ENCODE results near the gene HACE1.
"Not testable (repeated sequence)": the region's sequence is repeated elsewhere in the genome, so short reads cannot be mapped to it uniquely, and the experiment has no call there.

The HACE1 gene

DNA sequence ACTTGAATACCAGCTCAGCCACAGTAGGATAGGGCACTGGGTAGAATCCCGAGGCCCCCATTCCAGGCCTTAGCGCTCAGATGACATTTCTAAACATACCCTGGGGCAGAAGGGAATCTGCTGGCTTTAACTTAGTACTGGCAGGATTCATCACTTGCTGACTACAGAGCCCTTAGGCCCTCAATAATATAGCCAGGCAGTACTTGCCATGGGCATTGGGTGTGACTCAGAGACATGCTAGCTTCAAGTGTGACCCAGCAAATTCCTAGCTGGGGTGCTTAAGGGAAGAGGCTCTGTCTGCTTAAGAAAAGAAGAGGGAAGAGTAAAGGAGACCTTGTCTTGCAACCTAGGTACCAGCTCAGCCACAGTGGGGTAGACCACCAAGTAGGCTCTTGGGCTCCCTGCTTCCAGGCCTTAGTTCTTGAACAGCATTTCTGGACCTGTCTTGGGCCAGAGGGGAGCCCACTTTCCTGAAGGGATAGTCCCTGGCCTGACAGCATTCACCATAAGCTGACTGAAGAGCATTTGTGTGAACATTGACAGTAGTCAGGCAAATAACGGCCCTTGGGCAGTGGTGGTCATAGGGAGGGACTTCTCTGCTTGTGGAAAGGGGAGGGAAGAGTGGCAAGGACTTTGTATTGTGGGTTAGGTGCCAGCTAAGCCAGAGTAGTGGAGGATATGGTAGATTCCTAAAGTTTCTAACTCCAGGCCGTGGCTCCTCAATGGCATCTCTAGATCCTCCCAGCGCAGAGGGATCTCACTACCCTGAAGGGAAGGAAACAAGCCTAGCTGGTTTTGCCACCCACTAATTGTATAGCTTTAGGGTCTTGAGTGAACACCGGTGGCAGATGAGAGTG is 48.5 kb upstream of the HACE1 start (continued):
- TF ChIP-seq, protein P1, sequence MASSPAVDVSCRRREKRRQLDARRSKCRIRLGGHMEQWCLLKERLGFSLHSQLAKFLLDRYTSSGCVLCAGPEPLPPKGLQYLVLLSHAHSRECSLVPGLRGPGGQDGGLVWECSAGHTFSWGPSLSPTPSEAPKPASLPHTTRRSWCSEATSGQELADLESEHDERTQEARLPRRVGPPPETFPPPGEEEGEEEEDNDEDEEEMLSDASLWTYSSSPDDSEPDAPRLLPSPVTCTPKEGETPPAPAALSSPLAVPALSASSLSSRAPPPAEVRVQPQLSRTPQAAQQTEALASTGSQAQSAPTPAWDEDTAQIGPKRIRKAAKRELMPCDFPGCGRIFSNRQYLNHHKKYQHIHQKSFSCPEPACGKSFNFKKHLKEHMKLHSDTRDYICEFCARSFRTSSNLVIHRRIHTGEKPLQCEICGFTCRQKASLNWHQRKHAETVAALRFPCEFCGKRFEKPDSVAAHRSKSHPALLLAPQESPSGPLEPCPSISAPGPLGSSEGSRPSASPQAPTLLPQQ (tag by site-specific recombination; IDR thresholded peaks at IDR 0.05): no peak

DNA sequence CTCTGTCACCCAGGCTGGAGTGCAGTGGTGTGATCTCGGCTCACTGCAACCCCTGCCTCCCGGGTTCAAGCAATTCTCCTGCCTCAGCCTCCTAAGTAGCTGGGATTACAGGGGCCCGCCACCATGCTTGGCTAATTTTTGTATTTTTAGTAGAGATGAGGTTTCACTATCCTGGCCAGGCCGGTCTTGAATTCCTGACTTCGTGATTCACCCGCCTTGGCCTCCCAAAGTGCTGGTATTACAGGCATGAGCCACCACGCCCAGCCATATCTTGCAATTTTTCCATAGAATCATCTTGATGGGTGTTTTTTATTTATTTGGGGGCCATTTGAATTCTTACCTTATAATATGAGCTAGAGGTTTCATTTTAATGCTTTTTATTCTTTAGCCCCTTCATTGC is 39.2 kb upstream of the HACE1 start:
- POLR2A ChIA-PET; H3K4me3 ChIP-seq (ENCODE audit: low read depth, low read length); H3K9me3 ChIP-seq (ENCODE audit: control insufficient read depth, insufficient read depth, low read depth, low read length); H3K27ac ChIP-seq (ENCODE audit: extremely low read depth, low read depth, low read length); H3K36me3 ChIP-seq (ENCODE audit: control insufficient read depth in 2 of 2, insufficient read depth in 1 of 2, low read length in 2 of 2); H3K4me1 ChIP-seq (ENCODE audit: control insufficient read depth, insufficient read depth, low read length): not testable (repeated sequence)
- CTCF ChIA-PET: interaction anchor here (0.6 to 2.8 kb wide), 3 partner anchors 87 to 179 kb away, joined by 4 to 12 read pairs (median 4); no protein-coding TSS in a partner anchor

DNA sequence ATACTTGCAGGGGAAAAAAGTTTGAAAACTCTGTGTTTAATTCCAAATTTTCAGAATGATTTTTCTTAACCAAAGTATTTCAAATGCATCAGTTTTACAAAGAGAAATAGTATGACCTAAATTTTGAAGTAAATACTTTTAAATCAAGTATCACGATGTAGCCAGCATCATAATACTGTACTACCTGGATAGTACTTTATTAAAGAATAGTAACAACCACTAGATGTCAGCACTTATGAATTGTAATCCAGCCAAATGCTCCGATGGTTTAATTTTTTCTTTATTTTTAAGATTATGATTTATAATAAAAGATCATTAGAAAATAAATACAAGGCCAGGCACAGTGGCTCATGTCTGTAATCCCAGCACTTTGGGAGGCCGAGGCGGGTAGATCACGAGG is 37.2 kb upstream of the HACE1 start:
- TF ChIP-seq FEZF1 (tag by site-specific recombination; IDR thresholded peaks at IDR 0.05) (no peak), MYNN (tag by site-specific recombination; IDR thresholded peaks at IDR 0.05; ENCODE audit: borderline replicate concordance) (no peak), ZNF404 (tag by site-specific recombination; IDR thresholded peaks at IDR 0.05) (no peak), ZNF354C (tag by site-specific recombination; IDR thresholded peaks at IDR 0.05; ENCODE audit: borderline replicate concordance, low read depth) (no peak), SCRT2 (tag by site-specific recombination; IDR thresholded peaks at IDR 0.05) (no peak), ZBTB8A (tag by site-specific recombination; IDR thresholded peaks at IDR 0.05) (no peak), ZNF510 (tag by site-specific recombination; IDR thresholded peaks at IDR 0.05; ENCODE audit: insufficient replicate concordance) (no peak), ZNF558 (tag by site-specific recombination; IDR thresholded peaks at IDR 0.05) (no peak), ZNF747 (tag by site-specific recombination; IDR thresholded peaks at IDR 0.05) (no peak)
- TF ChIP-seq, protein P2, sequence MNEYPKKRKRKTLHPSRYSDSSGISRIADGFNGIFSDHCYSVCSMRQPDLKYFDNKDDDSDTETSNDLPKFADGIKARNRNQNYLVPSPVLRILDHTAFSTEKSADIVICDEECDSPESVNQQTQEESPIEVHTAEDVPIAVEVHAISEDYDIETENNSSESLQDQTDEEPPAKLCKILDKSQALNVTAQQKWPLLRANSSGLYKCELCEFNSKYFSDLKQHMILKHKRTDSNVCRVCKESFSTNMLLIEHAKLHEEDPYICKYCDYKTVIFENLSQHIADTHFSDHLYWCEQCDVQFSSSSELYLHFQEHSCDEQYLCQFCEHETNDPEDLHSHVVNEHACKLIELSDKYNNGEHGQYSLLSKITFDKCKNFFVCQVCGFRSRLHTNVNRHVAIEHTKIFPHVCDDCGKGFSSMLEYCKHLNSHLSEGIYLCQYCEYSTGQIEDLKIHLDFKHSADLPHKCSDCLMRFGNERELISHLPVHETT (tag by site-specific recombination; IDR thresholded peaks at IDR 0.05): no peak
- TF ChIP-seq, protein P3, sequence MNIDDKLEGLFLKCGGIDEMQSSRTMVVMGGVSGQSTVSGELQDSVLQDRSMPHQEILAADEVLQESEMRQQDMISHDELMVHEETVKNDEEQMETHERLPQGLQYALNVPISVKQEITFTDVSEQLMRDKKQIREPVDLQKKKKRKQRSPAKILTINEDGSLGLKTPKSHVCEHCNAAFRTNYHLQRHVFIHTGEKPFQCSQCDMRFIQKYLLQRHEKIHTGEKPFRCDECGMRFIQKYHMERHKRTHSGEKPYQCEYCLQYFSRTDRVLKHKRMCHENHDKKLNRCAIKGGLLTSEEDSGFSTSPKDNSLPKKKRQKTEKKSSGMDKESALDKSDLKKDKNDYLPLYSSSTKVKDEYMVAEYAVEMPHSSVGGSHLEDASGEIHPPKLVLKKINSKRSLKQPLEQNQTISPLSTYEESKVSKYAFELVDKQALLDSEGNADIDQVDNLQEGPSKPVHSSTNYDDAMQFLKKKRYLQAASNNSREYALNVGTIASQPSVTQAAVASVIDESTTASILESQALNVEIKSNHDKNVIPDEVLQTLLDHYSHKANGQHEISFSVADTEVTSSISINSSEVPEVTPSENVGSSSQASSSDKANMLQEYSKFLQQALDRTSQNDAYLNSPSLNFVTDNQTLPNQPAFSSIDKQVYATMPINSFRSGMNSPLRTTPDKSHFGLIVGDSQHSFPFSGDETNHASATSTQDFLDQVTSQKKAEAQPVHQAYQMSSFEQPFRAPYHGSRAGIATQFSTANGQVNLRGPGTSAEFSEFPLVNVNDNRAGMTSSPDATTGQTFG (tag by site-specific recombination; IDR thresholded peaks at IDR 0.05; ENCODE audit: borderline replicate concordance): no peak
- TF ChIP-seq, protein P4, sequence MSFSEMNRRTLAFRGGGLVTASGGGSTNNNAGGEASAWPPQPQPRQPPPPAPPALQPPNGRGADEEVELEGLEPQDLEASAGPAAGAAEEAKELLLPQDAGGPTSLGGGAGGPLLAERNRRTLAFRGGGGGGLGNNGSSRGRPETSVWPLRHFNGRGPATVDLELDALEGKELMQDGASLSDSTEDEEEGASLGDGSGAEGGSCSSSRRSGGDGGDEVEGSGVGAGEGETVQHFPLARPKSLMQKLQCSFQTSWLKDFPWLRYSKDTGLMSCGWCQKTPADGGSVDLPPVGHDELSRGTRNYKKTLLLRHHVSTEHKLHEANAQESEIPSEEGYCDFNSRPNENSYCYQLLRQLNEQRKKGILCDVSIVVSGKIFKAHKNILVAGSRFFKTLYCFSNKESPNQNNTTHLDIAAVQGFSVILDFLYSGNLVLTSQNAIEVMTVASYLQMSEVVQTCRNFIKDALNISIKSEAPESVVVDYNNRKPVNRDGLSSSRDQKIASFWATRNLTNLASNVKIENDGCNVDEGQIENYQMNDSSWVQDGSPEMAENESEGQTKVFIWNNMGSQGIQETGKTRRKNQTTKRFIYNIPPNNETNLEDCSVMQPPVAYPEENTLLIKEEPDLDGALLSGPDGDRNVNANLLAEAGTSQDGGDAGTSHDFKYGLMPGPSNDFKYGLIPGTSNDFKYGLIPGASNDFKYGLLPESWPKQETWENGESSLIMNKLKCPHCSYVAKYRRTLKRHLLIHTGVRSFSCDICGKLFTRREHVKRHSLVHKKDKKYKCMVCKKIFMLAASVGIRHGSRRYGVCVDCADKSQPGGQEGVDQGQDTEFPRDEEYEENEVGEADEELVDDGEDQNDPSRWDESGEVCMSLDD (tag by site-specific recombination; IDR thresholded peaks at IDR 0.05): no peak
- Histone ChIP-seq H3K9me3 (ENCODE audit: control insufficient read depth, insufficient read depth, low read depth, low read length) (no peaks in the 10 kb centered on the region), H3K27ac (ENCODE audit: extremely low read depth, low read depth, low read length) (no peak overlapping the region), H3K36me3 (ENCODE audit: control insufficient read depth in 2 of 2, insufficient read depth in 1 of 2, low read length in 2 of 2) (no peaks in the 10 kb centered on the region), H3K4me1 (ENCODE audit: control insufficient read depth, insufficient read depth, low read length) (no peaks in the 10 kb centered on the region), H3K4me3 (ENCODE audit: low read depth, low read length) (no peak overlapping the region)
- ChIA-PET POLR2A (no interaction called here), CTCF (interaction anchor here (0.7 to 2.8 kb wide), 7 partner anchors 9 to 181 kb away, joined by 3 to 12 read pairs (median 3); partner anchors contain the start of gene HACE1)
